Measurements from ENCODE around the gene U2SURP. TPM values are rescaled to one million over a fixed set of nuclear protein-coding genes. Genes with fewer than 3 reads are reported as not detected.
A peak's percentile ranks its signal among the peaks of the same experiment; 100 is the strongest.

U2SURP gene
- total and polyA plus RNA-seq, 4 donors = 8.3 to 41.2 (median 30.3) TPM

- peaks cover 0 to 27% (median 17%) of the 10 kb centered on the region in 4 donors for H3K36me3 ChIP-seq (ENCODE audit: control insufficient read depth in 4 of 4, insufficient read depth in 3 of 4, low read depth in 1 of 4, low read length in 3 of 4)
- no peak for TF ChIP-seq CTCF (IDR thresholded peaks at IDR 0.05; ENCODE audit: low read depth, low read length, missing input control)
- TF ChIP-seq RAD21 (IDR thresholded peaks at IDR 0.05) = no peak
- TF ChIP-seq RXRA (IDR thresholded peaks at IDR 0.05) = no peak
- no peak overlapping the region for H3K9ac ChIP-seq (ENCODE audit: low read depth in 1 of 2, low read length in 2 of 2)
- H3K4me3 ChIP-seq (ENCODE audit: low read depth in 1 of 3, low read length in 3 of 3) = no peak overlapping the region
- H3K9me3 ChIP-seq (ENCODE audit: control insufficient read depth in 4 of 4, low read length in 3 of 4) = no peaks in the 10 kb centered on the region
- no peaks in the 10 kb centered on the region for H3K27me3 ChIP-seq (ENCODE audit: control insufficient read depth in 4 of 4, insufficient read depth in 4 of 4, low read length in 3 of 4)
- DNase-seq (ENCODE audit: low spot score) = no peak
- no peak overlapping the region for H3K27ac ChIP-seq (ENCODE audit: low read depth in 1 of 2, low read length in 2 of 2)
- H3K4me1 ChIP-seq (ENCODE audit: control insufficient read depth in 4 of 4, insufficient read depth in 4 of 4, low read length in 3 of 4) = peaks cover 0 to 4% (median 2%) of the 10 kb centered on the region in 4 donors
Observed at GRCh38 chr3:143014921-143015320, 13.6 kb downstream of the U2SURP start.

GRCh38 chr3:143016321-143016972 lies 15.1 kb downstream of the U2SURP start:
- H3K36me3 ChIP-seq (ENCODE audit: control insufficient read depth in 4 of 4, insufficient read depth in 3 of 4, low read depth in 1 of 4, low read length in 3 of 4) = peaks cover 0 to 42% (median 28%) of the 10 kb centered on the region in 4 donors
- H3K9ac ChIP-seq (ENCODE audit: low read depth in 1 of 2, low read length in 2 of 2) = no peak overlapping the region
- TF ChIP-seq NR2F2 (IDR thresholded peaks at IDR 0.05) (no peak), RAD21 (IDR thresholded peaks at IDR 0.05) (peak; percentile 53 to 65), CTCF (IDR thresholded peaks at IDR 0.05; ENCODE audit: low read depth, low read length, missing input control) (peak; percentile 44)
- H3K4me3 ChIP-seq (ENCODE audit: low read depth in 1 of 3, low read length in 3 of 3) = no peak overlapping the region
- H3K4me1 ChIP-seq (ENCODE audit: control insufficient read depth in 4 of 4, insufficient read depth in 4 of 4, low read length in 3 of 4) = no peaks in the 10 kb centered on the region
- H3K9me3 ChIP-seq (ENCODE audit: control insufficient read depth in 4 of 4, low read length in 3 of 4) = no peaks in the 10 kb centered on the region
- no peaks in the 10 kb centered on the region for H3K27me3 ChIP-seq (ENCODE audit: control insufficient read depth in 4 of 4, insufficient read depth in 4 of 4, low read length in 3 of 4)
- WGBS = 88% methylated on average over 3 of the region's 3 CpGs
- no peak for DNase-seq (ENCODE audit: low spot score)
- no peak overlapping the region for H3K27ac ChIP-seq (ENCODE audit: low read depth in 1 of 2, low read length in 2 of 2)

- Histone ChIP-seq H3K4me1 (ENCODE audit: control insufficient read depth in 4 of 4, insufficient read depth in 4 of 4, low read length in 3 of 4) (no peaks in the 10 kb centered on the region), H3K27me3 (ENCODE audit: control insufficient read depth in 4 of 4, insufficient read depth in 4 of 4, low read length in 3 of 4) (no peaks in the 10 kb centered on the region), H3K36me3 (ENCODE audit: control insufficient read depth in 4 of 4, insufficient read depth in 3 of 4, low read depth in 1 of 4, low read length in 3 of 4) (peaks cover 2 to 68% (median 57%) of the 10 kb centered on the region in 4 donors), H3K9me3 (ENCODE audit: control insufficient read depth in 4 of 4, low read length in 3 of 4) (no peaks in the 10 kb centered on the region), H3K4me3 (ENCODE audit: low read depth in 1 of 3, low read length in 3 of 3) (no peak overlapping the region), H3K27ac (ENCODE audit: low read depth in 1 of 2, low read length in 2 of 2) (no peak overlapping the region), H3K9ac (ENCODE audit: low read depth in 1 of 2, low read length in 2 of 2) (no peak overlapping the region)
- DNase-seq (ENCODE audit: low spot score) = no peak
- TF ChIP-seq CTCF (IDR thresholded peaks at IDR 0.05; ENCODE audit: low read depth, low read length, missing input control) = no peak
- TF ChIP-seq TAF1 (conservative IDR thresholded peaks at IDR 0.05) = no peak
- TF ChIP-seq FOXA2 (IDR thresholded peaks at IDR 0.05) = no peak
- WGBS = 97% methylated on average over 4 of the region's 4 CpGs
Observed at GRCh38 chr3:143024351-143024960, 23.1 kb downstream of the U2SURP start.

Data from liver (tissue), 9 donors.